Suprapubic skin (tissue), 3 donors: ENCODE data around the gene C1orf141.

Experiments
- CTCF ChIP-seq, 2 donors: fragments of 200-600 bp in 1 of 2; fragments of 450-650 bp in 1 of 2; sonication (generic) in 1 of 2; IDR thresholded peaks; one replicate each; pipeline ENCODE4 v1.5.1; 2016 to 2019; ENCODE audit warnings: antibody characterized with exemption in 2 of 2, mild to moderate bottlenecking in 1 of 2, moderate library complexity in 1 of 2
- POLR2AphosphoS5 ChIP-seq, 3 donors: sonication (generic); formaldehyde crosslinking; IDR thresholded peaks; one replicate each; pipeline ENCODE4 v1.6.1; 2017; ENCODE audit warnings: antibody characterized with exemption in 3 of 3

GRCh38 chr1:67118191-67118590, 16.6 kb downstream of the C1orf141 start:
- TF ChIP-seq CTCF (IDR thresholded peaks at IDR 0.05), result no peak
- TF ChIP-seq POLR2AphosphoS5 (IDR thresholded peaks at IDR 0.05), result no peak
